Measurements from ENCODE around the gene KAZN.
A peak's percentile ranks its signal among the peaks of the same experiment; 100 is the strongest.

KAZN gene

DNA sequence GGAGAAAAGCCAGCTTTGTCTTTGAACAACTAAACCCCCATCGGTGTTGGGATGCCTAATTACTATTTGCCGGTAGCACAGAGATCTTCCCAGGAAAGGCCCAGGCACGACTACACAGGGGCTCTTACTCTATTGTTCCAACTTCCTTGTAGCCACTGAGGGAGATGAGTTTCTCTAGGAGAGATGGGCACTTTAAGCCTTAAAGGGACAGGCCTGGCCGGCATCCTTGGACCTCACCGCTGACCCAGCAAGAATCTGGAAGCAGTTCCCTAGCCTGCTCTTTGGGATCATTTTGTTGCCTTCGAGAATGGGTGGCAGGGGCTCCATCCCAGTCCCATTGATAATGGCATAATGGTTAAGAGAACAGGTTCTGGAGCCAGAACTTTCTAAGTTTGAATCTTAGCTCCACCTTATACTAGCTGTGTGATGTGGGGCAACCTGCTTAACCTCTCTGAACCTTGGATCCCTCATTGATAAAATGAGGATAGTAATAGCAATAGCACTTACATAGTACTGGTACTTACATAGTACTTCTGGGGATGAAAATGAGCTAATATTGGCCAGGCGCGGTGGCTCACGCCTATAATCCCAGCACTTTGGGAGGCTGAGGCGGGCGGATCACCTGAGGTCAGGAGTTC, 316.0 kb downstream of the KAZN start:
- Histone ChIP-seq H3K36me3 (ENCODE audit: control insufficient read depth, insufficient read depth, low read length) (no peaks in the 10 kb centered on the region), H3K9me3 (ENCODE audit: control insufficient read depth, low read length) (no peaks in the 10 kb centered on the region), H3K27me3 (replicated peaks; ENCODE audit: control insufficient read depth, insufficient read depth, low read length, poor library complexity, severe bottlenecking) (no peaks in the 10 kb centered on the region), H3K27ac (ENCODE audit: insufficient read depth, low read length, poor library complexity, severe bottlenecking) (no peak overlapping the region), H3K4me3 (ENCODE audit: insufficient read depth, low read depth, low read length, poor library complexity, severe bottlenecking) (no peak overlapping the region), H3K4me1 (ENCODE audit: control insufficient read depth, insufficient read depth, low read length, poor library complexity, severe bottlenecking) (no peaks in the 10 kb centered on the region)
- DNase-seq = no peak

DNA sequence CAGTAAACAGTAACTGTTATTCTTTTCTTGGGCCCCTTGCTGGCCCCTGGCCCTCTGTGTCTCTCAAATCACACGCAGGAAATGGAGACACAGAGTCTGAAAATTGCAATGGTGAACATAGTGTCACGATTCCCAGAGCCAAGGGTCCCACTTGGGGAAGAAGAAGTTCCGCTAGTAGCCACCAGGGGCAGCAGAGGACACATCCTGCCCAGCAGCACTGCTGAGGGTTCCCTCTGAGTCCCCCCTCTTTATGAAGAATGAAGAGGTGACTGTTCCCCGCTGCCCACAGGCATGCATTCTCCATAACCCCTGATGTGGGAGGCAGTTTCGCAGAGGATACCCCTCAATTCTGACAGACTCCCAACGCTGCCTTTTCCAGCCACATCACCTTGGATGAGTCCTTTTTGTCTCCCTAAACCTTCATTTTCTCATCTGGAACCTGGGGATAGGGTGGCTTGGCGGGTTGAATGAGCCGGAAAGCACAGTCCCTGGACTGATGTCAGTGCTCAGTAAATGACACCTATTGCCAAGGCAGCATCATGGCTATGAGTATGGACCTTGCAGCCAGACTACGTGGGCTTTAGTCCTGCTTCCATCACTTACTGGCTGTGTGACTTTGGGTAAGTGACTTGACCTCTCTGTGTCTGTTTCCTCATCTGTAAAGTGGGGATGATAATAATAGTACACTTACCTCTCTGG, 317.0 kb downstream of the KAZN start:
- Histone ChIP-seq H3K4me3 (ENCODE audit: insufficient read depth, low read depth, low read length, poor library complexity, severe bottlenecking) (no peak overlapping the region), H3K4me1 (ENCODE audit: control insufficient read depth, insufficient read depth, low read length, poor library complexity, severe bottlenecking) (no peaks in the 10 kb centered on the region), H3K9me3 (ENCODE audit: control insufficient read depth, low read length) (no peaks in the 10 kb centered on the region), H3K36me3 (ENCODE audit: control insufficient read depth, insufficient read depth, low read length) (no peaks in the 10 kb centered on the region), H3K27ac (ENCODE audit: insufficient read depth, low read length, poor library complexity, severe bottlenecking) (no peak overlapping the region), H3K27me3 (replicated peaks; ENCODE audit: control insufficient read depth, insufficient read depth, low read length, poor library complexity, severe bottlenecking) (no peaks in the 10 kb centered on the region)
- no peak for DNase-seq

DNA sequence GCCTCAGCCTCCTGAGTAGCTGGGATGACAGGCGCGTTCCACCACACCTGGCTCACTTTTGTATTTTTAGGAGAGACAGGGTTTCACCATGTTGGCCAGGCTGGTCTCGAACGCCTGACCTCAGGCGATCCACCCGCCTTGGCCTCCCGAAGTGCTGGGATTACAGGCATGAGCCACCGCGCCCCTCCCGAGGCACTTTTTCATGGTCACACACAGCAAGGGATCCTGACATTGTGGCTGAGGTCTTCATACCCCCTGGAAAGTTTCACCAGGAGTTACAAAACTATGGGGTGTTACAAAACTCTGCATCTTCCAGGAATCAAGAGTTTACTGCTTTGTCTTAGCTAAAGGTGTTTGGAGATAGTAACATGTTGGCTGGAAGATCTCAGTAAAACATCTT, 320.8 kb downstream of the KAZN start:
- Histone ChIP-seq H3K4me1 (ENCODE audit: control insufficient read depth, insufficient read depth, low read length, poor library complexity, severe bottlenecking) (no peaks in the 10 kb centered on the region), H3K36me3 (ENCODE audit: control insufficient read depth, insufficient read depth, low read length) (no peaks in the 10 kb centered on the region), H3K9me3 (ENCODE audit: control insufficient read depth, low read length) (no peaks in the 10 kb centered on the region), H3K27ac (ENCODE audit: insufficient read depth, low read length, poor library complexity, severe bottlenecking) (no peak overlapping the region), H3K4me3 (ENCODE audit: insufficient read depth, low read depth, low read length, poor library complexity, severe bottlenecking) (no peak overlapping the region), H3K27me3 (replicated peaks; ENCODE audit: control insufficient read depth, insufficient read depth, low read length, poor library complexity, severe bottlenecking) (peaks cover 4% of the 10 kb centered on the region)
- no peak for DNase-seq

GRCh38 chr1:14919751-14920150, 321.3 kb downstream of the KAZN start:
- Histone ChIP-seq H3K4me1 (ENCODE audit: control insufficient read depth, insufficient read depth, low read length, poor library complexity, severe bottlenecking) (peaks cover 2% of the 10 kb centered on the region), H3K36me3 (ENCODE audit: control insufficient read depth, insufficient read depth, low read length) (no peaks in the 10 kb centered on the region), H3K4me3 (ENCODE audit: insufficient read depth, low read depth, low read length, poor library complexity, severe bottlenecking) (no peak overlapping the region), H3K27ac (ENCODE audit: insufficient read depth, low read length, poor library complexity, severe bottlenecking) (no peak overlapping the region), H3K9me3 (ENCODE audit: control insufficient read depth, low read length) (no peaks in the 10 kb centered on the region), H3K27me3 (replicated peaks; ENCODE audit: control insufficient read depth, insufficient read depth, low read length, poor library complexity, severe bottlenecking) (peaks cover 7% of the 10 kb centered on the region)
- DNase-seq = no peak

DNA sequence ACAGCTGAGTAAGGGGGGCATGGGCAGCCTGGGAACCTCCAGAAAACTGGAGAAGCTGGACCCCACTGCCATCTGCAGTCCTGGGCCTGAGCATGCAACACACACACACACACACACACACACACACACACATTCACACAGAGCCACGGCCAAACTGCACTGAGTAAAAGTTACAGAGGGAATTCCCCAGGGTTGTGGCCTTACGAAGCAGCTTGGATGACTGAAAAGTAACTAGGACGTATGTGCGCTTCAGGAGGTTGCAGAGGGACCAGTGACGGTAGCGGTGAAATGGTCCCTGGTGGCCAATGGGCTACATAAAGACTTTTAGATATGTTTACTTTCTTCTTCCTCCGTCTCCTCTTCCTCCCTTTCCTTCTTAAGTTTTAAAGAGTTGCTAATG, 322.6 kb downstream of the KAZN start:
- peaks cover 6% of the 10 kb centered on the region for H3K4me1 ChIP-seq (ENCODE audit: control insufficient read depth, insufficient read depth, low read length, poor library complexity, severe bottlenecking)
- peaks cover 13% of the 10 kb centered on the region for H3K27me3 ChIP-seq (replicated peaks; ENCODE audit: control insufficient read depth, insufficient read depth, low read length, poor library complexity, severe bottlenecking)
- DNase-seq = no peak
- no peaks in the 10 kb centered on the region for H3K36me3 ChIP-seq (ENCODE audit: control insufficient read depth, insufficient read depth, low read length)
- H3K9me3 ChIP-seq (ENCODE audit: control insufficient read depth, low read length) = no peaks in the 10 kb centered on the region
- H3K4me3 ChIP-seq (ENCODE audit: insufficient read depth, low read depth, low read length, poor library complexity, severe bottlenecking) = no peak overlapping the region
- H3K27ac ChIP-seq (ENCODE audit: insufficient read depth, low read length, poor library complexity, severe bottlenecking) = no peak overlapping the region

DNA sequence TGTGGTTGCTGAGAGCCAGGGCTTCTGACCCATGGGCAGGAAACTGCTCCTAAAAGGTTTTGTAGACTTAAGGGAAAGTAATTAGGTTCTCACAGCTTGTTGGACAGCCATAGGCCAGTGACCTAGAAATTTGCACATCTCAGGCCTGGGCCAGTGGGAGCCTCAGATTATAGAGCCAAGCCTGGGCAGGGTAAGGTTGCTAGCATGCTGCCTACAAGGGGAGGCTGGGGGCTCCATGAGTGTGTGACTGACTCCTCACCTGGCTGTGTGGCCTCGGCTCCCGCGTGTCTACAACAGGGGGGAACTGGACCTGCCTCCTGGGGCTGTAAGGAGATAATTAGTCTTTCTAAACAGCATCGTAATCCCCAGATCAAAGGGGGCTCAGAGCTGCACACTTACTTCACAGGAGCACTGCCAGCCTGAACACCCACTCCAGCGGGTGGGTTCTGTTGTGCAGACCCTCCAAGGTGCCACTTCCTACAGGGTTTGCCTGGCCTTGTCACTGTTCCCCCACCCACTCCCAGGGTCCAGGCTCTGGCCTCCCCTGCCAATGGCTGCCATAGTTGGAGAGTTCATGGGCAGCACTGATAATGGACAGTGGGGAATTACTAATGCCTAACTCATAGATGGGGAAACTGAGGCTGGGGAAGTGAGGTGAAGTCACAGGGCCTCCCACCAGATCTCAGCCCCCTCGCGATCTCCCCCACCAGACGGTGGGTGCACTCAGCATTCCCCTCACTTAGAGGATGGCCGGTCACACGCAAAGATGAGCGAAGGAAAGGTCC, 324.6 kb downstream of the KAZN start:
- no peak for DNase-seq
- H3K4me3 ChIP-seq (ENCODE audit: insufficient read depth, low read depth, low read length, poor library complexity, severe bottlenecking) = no peak overlapping the region
- no peak overlapping the region for H3K27ac ChIP-seq (ENCODE audit: insufficient read depth, low read length, poor library complexity, severe bottlenecking)
- H3K36me3 ChIP-seq (ENCODE audit: control insufficient read depth, insufficient read depth, low read length) = no peaks in the 10 kb centered on the region
- H3K27me3 ChIP-seq (replicated peaks; ENCODE audit: control insufficient read depth, insufficient read depth, low read length, poor library complexity, severe bottlenecking) = peaks cover 16% of the 10 kb centered on the region
- no peaks in the 10 kb centered on the region for H3K9me3 ChIP-seq (ENCODE audit: control insufficient read depth, low read length)
- H3K4me1 ChIP-seq (ENCODE audit: control insufficient read depth, insufficient read depth, low read length, poor library complexity, severe bottlenecking) = peaks cover 6% of the 10 kb centered on the region

GRCh38 chr1:14923727-14924452, 325.4 kb downstream of the KAZN start:
- DNase-seq = no peak
- H3K36me3 ChIP-seq (ENCODE audit: control insufficient read depth, insufficient read depth, low read length) = no peaks in the 10 kb centered on the region
- no peak overlapping the region for H3K4me3 ChIP-seq (ENCODE audit: insufficient read depth, low read depth, low read length, poor library complexity, severe bottlenecking)
- H3K9me3 ChIP-seq (ENCODE audit: control insufficient read depth, low read length) = no peaks in the 10 kb centered on the region
- no peak overlapping the region for H3K27ac ChIP-seq (ENCODE audit: insufficient read depth, low read length, poor library complexity, severe bottlenecking)
- peaks cover 16% of the 10 kb centered on the region for H3K27me3 ChIP-seq (replicated peaks; ENCODE audit: control insufficient read depth, insufficient read depth, low read length, poor library complexity, severe bottlenecking)
- peaks cover 6% of the 10 kb centered on the region for H3K4me1 ChIP-seq (ENCODE audit: control insufficient read depth, insufficient read depth, low read length, poor library complexity, severe bottlenecking)

DNA sequence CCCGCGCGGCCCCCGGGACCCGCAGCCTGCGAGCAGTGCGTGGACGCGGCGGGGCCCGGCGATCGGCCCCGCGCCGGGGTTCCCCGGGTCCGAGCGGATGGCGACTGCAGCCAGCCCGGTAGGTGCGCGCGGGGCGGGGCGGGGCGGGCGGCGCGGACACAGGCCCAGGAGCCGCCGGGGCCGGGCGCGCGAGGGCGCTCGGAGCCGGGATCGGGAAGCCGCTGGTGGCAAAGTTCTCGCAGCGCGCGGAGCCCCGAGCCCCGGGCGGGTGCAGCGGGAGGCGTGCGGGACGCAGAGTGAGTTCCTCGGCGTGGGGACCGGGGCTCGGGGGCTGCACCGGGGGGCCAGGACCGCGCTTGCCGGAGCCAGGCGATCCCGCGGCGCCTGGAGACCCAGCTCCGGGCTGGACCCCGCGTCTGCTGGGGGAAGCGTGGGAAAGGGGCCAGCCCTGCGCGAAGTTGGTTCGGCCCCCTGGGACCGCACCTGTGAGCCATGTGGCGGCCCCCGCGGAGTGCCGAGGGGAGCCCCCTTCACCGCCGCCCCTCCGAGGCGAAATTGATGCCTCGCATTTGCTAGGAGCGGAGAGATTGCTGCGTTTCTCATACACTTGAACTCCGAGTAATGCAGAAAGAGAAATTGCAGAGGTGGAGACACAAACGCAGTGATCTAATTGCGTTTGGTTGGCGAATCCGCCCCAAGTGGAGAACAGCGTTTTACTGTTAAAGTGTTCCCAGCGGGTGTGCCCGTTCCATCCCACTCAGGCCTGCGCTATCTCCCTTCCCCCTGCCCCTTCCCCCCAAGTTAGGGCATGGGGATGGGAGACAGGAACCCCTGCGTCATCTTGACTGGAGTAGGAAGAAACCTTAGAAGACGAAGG, 326.2 kb downstream of the KAZN start:
- peak overlapping the region; percentile 22 for H3K4me3 ChIP-seq (ENCODE audit: insufficient read depth, low read depth, low read length, poor library complexity, severe bottlenecking)

More for the DNA sequence above, 326.2 kb downstream of the KAZN start:
- Histone ChIP-seq H3K4me1 (ENCODE audit: control insufficient read depth, insufficient read depth, low read length, poor library complexity, severe bottlenecking) (peaks cover 6% of the 10 kb centered on the region), H3K36me3 (ENCODE audit: control insufficient read depth, insufficient read depth, low read length) (no peaks in the 10 kb centered on the region), H3K27me3 (replicated peaks; ENCODE audit: control insufficient read depth, insufficient read depth, low read length, poor library complexity, severe bottlenecking) (peaks cover 16% of the 10 kb centered on the region), H3K27ac (ENCODE audit: insufficient read depth, low read length, poor library complexity, severe bottlenecking) (no peak overlapping the region), H3K9me3 (ENCODE audit: control insufficient read depth, low read length) (no peaks in the 10 kb centered on the region)
- no peak for DNase-seq
